Activated T-helper 17 cell treated with anti-CD3 and anti-CD28 coated beads, Interleukin-2, amount 50 U/mL, for 72 hours (primary cell): ENCODE data around the gene RBMS3. TPM values are rescaled to one million over a fixed set of nuclear protein-coding genes. Genes with fewer than 3 reads are reported as not detected.

Experiments
- ATAC-seq: fragments of 150-1000 bp; cut with Tn5 transposase; replicated peaks from 2 replicates; pipeline ENCODE4 v1.10.0; 2021; ENCODE audit warnings: mild to moderate bottlenecking, moderate library complexity
- H3K27ac Mint-ChIP-seq: one replicate; pipeline ENCODE4 v1.8.0; 2022; ENCODE audit warnings: mixed read lengths
- H3K27me3 Mint-ChIP-seq: one replicate; pipeline ENCODE4 v1.8.0; 2022; ENCODE audit warnings: mixed read lengths
- H3K36me3 Mint-ChIP-seq: one replicate; pipeline ENCODE4 v1.8.0; 2022; ENCODE audit warnings: low read depth, mild to moderate bottlenecking, mixed read lengths
- H3K4me1 Mint-ChIP-seq: one replicate; pipeline ENCODE4 v1.8.0; 2022; ENCODE audit warnings: mixed read lengths
- H3K4me3 Mint-ChIP-seq: one replicate; pipeline ENCODE4 v1.8.0; 2022; ENCODE audit warnings: mild to moderate bottlenecking, mixed read lengths
- H3K9me3 Mint-ChIP-seq: one replicate; pipeline ENCODE4 v1.8.0; 2022; ENCODE audit warnings: mixed read lengths
- total RNA-seq, 2 donors: library from RNA; stranded (reverse); gene quantifications; one replicate each; pipeline ENCODE4 v1.2.3, GENCODE V29; 2022

The RBMS3 gene
- total RNA-seq, 2 donors from 2014 or later: 0.37 to 5.8 TPM

DNA sequence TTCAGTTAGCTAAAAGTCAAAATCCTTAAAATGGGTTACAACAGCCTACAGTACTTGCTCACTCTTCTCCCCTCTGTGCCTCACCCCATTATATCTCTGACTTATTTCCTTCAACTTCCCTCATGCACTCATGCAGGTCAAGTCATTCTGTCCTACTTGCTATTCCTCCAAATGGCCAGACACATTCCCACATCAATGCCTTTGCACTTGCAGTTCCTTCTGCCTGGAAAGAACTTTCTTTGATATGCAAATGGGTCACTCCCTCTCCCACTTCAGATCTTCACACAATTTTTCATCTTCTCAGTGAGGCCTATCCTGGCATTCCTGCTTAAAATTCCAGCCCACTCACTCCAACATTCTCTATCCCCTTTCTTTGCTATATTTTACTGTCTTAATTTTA lies 778.4 kb downstream of the RBMS3 start:
- no peak for ATAC-seq
- Mint-ChIP-seq H3K4me3 (no peak overlapping the region), H3K9me3 (peaks cover 2% of the 10 kb centered on the region), H3K27me3 (peaks cover 2% of the 10 kb centered on the region), H3K27ac (no peak overlapping the region), H3K4me1 (no peaks in the 10 kb centered on the region), H3K36me3 (no peaks in the 10 kb centered on the region)
